ENCODE data around the gene RNF125.
"Not testable (repeated sequence)": the region's sequence is repeated elsewhere in the genome, so short reads cannot be mapped to it uniquely, and the experiment has no call there.

Gene RNF125

GRCh38 chr18:32026491-32027086, 8.0 kb downstream of the RNF125 start:
- no peak for DNase-seq

DNA sequence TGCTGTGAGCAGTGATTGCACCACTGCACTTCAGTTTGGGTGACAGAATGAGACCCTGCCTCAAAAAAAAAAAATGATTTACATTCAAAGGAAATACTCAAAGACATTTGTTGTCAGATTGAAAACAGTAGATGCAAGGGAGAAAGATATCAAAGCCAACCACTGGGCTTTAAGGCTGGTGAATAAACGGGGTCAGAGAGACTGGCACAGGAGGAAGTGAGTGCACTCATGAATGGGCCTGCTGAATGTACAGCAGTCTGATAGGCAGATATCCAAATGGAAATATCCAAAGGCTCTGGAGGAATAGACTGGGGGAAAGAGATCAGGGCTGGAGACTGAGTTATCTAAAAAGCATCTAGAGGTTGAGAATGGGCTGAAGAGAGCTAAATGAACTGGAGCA, 10.9 kb downstream of the RNF125 start:
- DNase-seq = no peak

GRCh38 chr18:32032609-32033008, 14.0 kb downstream of the RNF125 start:
- no peak for DNase-seq

DNA sequence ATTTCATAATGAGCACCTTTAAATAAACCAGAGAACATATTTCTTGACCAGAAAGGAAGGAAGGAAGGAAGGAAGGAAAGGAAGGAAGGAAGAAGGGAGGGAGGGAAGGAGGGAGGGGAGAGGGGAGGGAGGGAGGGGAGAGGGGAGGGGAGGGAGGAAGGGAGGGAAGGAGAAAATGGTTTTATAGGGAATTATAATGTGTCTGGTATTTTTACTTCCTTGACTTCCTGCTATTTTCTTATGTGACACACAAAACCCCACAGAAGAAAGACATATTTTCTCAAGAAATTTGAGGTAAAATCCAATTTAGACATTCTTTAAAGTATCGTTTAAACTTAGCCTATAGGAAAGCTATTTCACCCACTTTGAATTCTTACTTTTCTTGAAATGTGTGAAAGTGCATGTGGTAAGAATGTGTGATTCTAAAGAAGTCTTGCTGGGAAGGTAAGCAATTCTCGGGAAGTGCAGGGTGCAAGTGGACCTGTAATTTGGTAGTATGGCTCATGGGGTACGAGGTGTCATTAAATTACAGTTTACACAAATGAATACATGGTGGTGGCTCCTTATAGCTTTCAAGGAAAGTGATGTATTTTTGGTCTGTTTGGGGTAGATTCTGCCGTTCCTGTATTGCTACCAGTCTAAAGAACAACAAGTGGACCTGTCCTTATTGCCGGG, 18.0 kb downstream of the RNF125 start:
- no peak for DNase-seq

- no peak for DNase-seq
Measured at GRCh38 chr18:32037616-32038015, 19.0 kb downstream of the RNF125 start.

DNA sequence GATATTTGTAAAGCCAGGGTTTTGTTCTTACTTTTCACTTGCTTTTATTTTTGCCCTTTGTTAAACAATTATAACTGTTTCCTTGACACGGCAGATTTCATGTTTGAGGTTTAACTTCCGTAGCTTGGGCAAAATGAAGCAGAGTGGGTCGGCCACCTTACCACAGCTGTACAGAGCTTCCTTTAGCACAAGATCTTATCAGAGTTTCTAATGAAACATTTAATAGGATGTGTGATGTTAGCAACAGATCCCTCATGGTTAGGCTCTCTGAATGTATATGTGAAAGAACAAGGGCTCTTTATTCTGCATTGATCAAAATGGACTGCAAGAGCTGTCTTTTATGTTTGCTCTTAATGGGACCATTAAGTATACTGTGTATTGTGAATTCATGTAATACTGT, 22.3 kb downstream of the RNF125 start:
- DNase-seq = no peak

- no peak for DNase-seq
Measured at GRCh38 chr18:32042337-32042736, 23.7 kb downstream of the RNF125 start.

DNA sequence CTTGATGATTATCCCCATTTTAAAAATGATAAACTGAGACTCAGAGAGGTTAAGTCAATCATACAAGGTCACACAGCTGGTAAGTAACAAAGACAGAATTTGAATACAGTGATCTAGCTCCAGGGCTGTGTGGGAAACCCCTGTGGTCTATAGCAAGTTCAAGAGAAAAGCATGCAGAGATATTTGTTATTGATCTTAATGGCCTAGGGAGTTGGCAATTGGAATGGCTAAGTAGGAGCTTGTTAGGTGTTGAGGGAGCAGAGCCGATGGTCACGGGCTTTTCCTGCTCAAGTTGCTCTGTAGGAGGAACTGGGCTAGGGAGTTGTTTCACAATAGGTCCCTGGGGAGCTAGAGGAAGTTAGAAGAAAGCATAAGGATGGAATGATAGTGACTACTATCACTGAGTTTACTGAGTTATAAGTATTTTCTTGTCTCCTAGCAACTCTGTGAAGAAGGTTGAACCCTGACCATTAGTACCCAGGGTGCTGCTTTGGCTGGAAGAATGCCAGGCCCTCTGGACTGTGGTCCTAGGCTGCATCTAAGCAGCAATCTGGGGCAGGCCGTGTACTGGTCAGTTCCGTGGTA, 30.0 kb downstream of the RNF125 start:
- DNase-seq = no peak

GRCh38 chr18:32049393-32050171, 31.0 kb downstream of the RNF125 start:
- no peak for DNase-seq

GRCh38 chr18:32056613-32057358, 38.2 kb downstream of the RNF125 start:
- no peak for DNase-seq

DNA sequence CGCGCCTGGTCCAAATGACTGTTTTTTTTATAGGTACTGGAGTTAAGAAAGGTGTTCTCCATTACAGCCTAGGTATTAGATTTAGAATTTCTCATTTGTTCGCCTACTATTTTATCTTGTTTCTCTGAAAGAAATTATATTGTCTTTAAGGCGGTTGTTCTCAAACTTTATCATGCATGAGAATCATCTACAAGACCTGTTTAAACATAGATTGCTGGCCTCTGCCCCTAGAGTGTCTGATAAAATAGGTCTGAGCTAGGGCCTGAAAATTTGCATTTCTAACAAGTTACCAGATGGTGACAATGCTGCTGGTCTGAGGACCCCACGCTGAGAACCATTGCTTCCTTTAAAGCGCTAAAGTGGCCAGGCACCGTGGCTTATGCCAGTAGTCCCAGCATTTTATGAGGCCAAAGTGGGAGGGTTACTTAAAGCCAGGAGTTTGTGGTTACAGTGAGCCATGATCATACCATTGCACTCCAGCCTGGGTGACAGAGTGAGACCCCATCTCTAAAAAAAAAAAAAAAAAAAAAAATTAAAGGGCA, 39.1 kb downstream of the RNF125 start:
- DNase-seq = no peak

- no peak for DNase-seq
Measured at GRCh38 chr18:32060026-32060425, 41.4 kb downstream of the RNF125 start.

GRCh38 chr18:32067375-32068167, 48.9 kb downstream of the RNF125 start:
- no peak for DNase-seq

DNA sequence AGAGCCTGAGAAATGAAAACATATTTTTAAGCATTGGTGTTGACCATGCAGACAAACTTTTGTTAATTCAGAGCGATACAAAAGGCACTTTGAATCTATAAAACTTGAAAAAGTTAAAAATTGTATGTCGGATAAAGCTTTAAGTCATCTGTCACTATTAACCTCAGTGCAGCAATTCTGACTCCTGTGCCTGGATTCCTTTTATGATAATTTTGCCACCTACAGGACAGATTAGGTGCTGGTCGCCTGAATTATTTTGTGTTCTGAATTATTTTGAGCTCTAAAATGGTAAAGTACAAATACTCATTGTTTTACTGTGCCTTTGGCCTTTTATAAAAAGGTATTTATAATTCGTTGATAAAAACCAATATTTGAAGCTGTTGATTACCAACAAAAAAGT, 53.7 kb downstream of the RNF125 start:
- no peak for DNase-seq

GRCh38 chr18:32074206-32074605, 55.6 kb downstream of the RNF125 start:
- DNase-seq = no peak

- DNase-seq = no peak
Measured at GRCh38 chr18:32078845-32079244, 60.2 kb downstream of the RNF125 start.

DNA sequence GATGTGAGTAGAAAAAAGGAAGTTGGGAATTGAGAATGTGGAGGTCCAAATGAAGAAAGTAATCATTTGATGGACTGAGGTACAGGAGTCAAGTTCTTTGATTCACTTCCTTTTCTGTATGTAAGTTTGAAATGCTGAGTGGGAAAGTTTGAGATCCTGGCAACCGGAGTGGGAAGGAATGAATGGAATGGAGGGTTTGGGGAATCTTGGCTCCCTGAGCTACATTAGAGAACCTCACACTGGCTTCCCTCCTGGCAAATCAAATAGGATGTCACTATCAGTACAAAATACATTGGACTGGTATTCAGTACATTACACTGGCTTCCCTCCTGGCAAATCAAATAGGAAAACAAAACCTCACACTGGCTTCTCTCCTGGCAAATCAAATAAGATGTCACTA, 63.3 kb downstream of the RNF125 start:
- no peak for DNase-seq

GRCh38 chr18:32083781-32084180, 65.2 kb downstream of the RNF125 start:
- no peak for DNase-seq

DNA sequence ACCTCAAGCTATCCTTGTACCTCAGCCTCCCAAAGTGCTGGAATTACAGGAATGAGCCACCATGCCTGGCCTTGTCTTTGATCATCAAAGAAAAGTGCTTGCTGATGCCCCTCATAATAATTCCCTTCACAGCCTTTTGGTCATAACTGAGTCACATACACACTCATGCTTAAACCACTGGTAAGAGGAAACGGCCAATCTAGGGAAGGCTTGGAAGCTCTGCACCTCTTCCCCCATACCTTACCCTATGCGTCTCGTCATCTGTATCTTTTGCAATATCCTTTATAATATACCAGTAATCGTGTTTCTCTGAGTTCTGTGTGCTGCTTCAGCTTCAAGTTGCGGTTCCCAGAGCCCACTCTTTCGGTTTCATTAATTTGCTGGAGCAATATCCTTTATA, 68.3 kb downstream of the RNF125 start:
- no peak for DNase-seq

DNA sequence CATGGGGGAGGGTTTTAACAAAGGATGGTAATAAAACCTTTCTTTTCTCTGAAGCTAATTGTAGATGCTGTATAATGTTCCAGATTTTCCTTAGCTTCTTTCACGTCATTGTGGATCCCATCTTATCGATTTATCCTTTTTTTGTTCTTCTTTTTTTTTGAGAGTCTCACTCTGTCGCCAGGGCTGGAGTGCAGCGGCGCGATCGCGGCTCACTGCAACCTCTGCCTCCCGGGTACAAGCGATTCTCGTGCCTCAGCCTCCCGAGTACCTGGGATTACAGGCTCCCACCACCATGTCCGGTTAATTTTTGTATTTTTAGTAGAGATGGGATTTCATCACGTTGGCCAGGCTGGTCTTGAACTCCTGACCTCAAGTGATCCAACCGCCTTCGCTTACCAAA, 72.2 kb downstream of the RNF125 start:
- not testable (repeated sequence) for DNase-seq

DNA sequence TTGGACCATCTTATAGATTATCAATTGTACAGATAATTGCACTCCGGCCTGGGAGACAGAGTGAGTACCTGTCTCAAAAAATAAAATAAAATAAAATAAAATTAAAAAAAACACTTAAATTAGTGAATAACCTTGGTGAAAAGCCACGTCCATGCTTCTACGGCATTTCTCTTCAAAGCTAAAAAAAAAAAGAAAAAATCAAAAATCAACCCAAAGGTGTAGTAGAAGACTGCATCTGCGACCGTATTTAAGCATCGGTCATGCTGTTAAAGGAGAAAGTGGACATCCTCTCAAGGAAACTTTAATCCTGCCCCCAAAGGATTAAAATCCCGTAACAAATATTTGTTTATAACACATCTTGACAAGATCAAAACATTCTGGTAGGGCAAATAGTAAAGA, 72.7 kb downstream of the RNF125 start:
- no peak for DNase-seq
